ENCODE results near the gene RBBP5.

DNA sequence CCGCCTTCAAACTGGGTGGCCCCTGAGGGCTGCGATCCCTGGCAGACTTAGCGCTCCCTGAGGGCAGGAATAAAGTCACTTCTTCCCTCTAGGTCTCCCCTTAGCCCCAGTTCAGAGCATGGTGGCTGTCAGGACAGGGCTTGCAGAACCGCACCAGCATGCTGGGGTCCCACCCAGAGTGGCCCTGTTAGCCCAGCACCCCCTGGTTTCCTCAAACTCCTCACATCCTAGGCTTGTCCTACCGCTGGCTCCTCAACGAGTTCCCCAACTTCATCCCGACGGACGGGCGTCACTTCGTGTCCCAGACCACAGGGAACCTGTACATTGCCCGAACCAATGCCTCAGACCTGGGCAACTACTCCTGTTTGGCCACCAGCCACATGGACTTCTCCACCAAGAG, 62.9 kb downstream of the RBBP5 start:
- TF ChIP-seq, protein P1, sequence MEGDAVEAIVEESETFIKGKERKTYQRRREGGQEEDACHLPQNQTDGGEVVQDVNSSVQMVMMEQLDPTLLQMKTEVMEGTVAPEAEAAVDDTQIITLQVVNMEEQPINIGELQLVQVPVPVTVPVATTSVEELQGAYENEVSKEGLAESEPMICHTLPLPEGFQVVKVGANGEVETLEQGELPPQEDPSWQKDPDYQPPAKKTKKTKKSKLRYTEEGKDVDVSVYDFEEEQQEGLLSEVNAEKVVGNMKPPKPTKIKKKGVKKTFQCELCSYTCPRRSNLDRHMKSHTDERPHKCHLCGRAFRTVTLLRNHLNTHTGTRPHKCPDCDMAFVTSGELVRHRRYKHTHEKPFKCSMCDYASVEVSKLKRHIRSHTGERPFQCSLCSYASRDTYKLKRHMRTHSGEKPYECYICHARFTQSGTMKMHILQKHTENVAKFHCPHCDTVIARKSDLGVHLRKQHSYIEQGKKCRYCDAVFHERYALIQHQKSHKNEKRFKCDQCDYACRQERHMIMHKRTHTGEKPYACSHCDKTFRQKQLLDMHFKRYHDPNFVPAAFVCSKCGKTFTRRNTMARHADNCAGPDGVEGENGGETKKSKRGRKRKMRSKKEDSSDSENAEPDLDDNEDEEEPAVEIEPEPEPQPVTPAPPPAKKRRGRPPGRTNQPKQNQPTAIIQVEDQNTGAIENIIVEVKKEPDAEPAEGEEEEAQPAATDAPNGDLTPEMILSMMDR (IDR thresholded peaks at IDR 0.05; ENCODE audit: poor library complexity, severe bottlenecking): no peak
- no peak for TF ChIP-seq POLR2AphosphoS5 (IDR thresholded peaks at IDR 0.05)
- TF ChIP-seq EP300 (conservative IDR thresholded peaks at IDR 0.05; ENCODE audit: poor library complexity, severe bottlenecking): no peak
- TF ChIP-seq, protein P2, sequence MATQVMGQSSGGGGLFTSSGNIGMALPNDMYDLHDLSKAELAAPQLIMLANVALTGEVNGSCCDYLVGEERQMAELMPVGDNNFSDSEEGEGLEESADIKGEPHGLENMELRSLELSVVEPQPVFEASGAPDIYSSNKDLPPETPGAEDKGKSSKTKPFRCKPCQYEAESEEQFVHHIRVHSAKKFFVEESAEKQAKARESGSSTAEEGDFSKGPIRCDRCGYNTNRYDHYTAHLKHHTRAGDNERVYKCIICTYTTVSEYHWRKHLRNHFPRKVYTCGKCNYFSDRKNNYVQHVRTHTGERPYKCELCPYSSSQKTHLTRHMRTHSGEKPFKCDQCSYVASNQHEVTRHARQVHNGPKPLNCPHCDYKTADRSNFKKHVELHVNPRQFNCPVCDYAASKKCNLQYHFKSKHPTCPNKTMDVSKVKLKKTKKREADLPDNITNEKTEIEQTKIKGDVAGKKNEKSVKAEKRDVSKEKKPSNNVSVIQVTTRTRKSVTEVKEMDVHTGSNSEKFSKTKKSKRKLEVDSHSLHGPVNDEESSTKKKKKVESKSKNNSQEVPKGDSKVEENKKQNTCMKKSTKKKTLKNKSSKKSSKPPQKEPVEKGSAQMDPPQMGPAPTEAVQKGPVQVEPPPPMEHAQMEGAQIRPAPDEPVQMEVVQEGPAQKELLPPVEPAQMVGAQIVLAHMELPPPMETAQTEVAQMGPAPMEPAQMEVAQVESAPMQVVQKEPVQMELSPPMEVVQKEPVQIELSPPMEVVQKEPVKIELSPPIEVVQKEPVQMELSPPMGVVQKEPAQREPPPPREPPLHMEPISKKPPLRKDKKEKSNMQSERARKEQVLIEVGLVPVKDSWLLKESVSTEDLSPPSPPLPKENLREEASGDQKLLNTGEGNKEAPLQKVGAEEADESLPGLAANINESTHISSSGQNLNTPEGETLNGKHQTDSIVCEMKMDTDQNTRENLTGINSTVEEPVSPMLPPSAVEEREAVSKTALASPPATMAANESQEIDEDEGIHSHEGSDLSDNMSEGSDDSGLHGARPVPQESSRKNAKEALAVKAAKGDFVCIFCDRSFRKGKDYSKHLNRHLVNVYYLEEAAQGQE (IDR thresholded peaks at IDR 0.05; ENCODE audit: borderline replicate concordance): no peak
- TF ChIP-seq RAD21 (conservative IDR thresholded peaks at IDR 0.05): no peak
- no peak for TF ChIP-seq EZH2 (IDR thresholded peaks at IDR 0.05; ENCODE audit: borderline replicate concordance, insufficient read depth, low read length, poor library complexity, severe bottlenecking)
- no peak for TF ChIP-seq TAF1 (IDR thresholded peaks at IDR 0.05; ENCODE audit: low read depth)

All from neural cell (in vitro differentiated cells).